Testis (tissue), 2 donors: ENCODE data around the gene TGDS.

ENCODE experiments used
- CTCF ChIP-seq, 3 experiments: fragments of 450-650 bp in 2 of 3; fragments of 200-600 bp in 1 of 3; sonication (generic) in 1 of 3; IDR thresholded peaks; one replicate each; pipeline ENCODE4 v1.5.1; 2016 to 2019; ENCODE audit warnings: antibody characterized with exemption in 3 of 3, mild to moderate bottlenecking in 2 of 3, moderate library complexity in 1 of 3
- POLR2A ChIP-seq: fragments of 450-650 bp; IDR thresholded peaks from one replicate; pipeline ENCODE4 v1.6.1; 2017; ENCODE audit warnings: antibody characterized with exemption, mild to moderate bottlenecking, moderate library complexity

DNA sequence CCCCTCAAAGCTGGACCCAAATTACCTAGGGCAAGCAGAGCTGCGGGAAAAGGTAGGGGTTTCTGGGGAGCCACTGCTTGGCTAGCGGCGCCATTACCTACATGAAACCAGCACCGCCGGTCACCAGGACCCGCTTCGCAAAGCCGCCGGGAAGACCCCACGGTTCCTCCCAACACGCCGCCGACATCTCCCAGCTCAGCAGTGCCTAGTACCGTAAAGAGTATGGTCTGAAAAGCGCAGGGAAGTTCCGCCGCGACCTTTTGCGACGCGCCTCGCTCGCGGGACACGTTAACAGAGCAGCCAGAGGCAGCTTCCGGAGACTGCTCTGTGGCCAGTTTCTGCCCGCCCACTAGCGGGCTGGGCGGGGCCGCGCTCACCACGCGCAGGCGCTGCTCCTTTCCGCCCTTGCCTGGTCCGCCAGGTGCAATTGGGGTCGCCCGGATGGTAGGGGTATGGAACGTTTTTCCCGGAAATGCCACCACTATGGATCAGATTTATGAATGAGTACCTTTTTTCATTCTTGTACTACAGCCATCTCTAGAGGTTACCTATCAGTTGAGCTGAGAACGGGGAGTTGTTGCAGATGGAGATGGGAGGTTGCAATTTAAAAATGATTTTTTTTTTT lies at the start of gene TGDS:
- TF ChIP-seq CTCF (IDR thresholded peaks at IDR 0.05), result no peak
- peak; percentile 17 for TF ChIP-seq POLR2A
